ENCODE results near the gene CCNH.

GRCh38 chr5:87354496-87354895, 58.2 kb downstream of the CCNH start:
- TF ChIP-seq CTCF (IDR thresholded peaks at IDR 0.05) (no peak), REST (IDR thresholded peaks at IDR 0.05) (no peak), PHF8 (IDR thresholded peaks at IDR 0.05; ENCODE audit: borderline replicate concordance, low read depth) (no peak), FOSL2 (IDR thresholded peaks at IDR 0.05) (no peak), FOSL2 (CRISPR knock-in tag; IDR thresholded peaks at IDR 0.05) (no peak), KDM1A (IDR thresholded peaks at IDR 0.05; ENCODE audit: low read depth) (no peak), SMC3 (IDR thresholded peaks at IDR 0.05) (no peak), RFX5 (IDR thresholded peaks at IDR 0.05) (no peak), CBX8 (IDR thresholded peaks at IDR 0.05) (no peak)
- TF ChIP-seq, protein P1, sequence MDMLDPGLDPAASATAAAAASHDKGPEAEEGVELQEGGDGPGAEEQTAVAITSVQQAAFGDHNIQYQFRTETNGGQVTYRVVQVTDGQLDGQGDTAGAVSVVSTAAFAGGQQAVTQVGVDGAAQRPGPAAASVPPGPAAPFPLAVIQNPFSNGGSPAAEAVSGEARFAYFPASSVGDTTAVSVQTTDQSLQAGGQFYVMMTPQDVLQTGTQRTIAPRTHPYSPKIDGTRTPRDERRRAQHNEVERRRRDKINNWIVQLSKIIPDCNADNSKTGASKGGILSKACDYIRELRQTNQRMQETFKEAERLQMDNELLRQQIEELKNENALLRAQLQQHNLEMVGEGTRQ (IDR thresholded peaks at IDR 0.05), result no peak
